Naive B cell (primary cell): Measurements from ENCODE around the gene GFPT2. TPM values are rescaled to one million over a fixed set of nuclear protein-coding genes. Genes with fewer than 3 reads are reported as not detected.

Source experiments
- ATAC-seq, 2 donors: fragments of 150-1000 bp; cut with Tn5 transposase; 2 replicates each; pipeline ENCODE4 v1.10.0; 2021; ENCODE audit warnings: low read depth in 2 of 2, mild to moderate bottlenecking in 2 of 2, moderate library complexity in 2 of 2
- DNase-seq: peaks from one replicate; pipeline ENCODE4 v3.0.0; 2022
- H3K27ac Mint-ChIP-seq, 6 donors: one replicate each; pipeline ENCODE4 v1.8.0; 2020 to 2022; ENCODE audit warnings: mild to moderate bottlenecking in 6 of 6, mixed read lengths in 6 of 6, moderate library complexity in 5 of 6, inconsistent platforms in 2 of 6
- H3K27me3 Mint-ChIP-seq, 3 donors: one replicate each; pipeline ENCODE4 v1.8.0; 2021 to 2022; ENCODE audit warnings: mixed read lengths in 3 of 3, mild to moderate bottlenecking in 1 of 3
- H3K36me3 Mint-ChIP-seq, 2 donors: one replicate each; pipeline ENCODE4 v1.8.0; 2020 to 2022; ENCODE audit warnings: mixed read lengths in 2 of 2, inconsistent platforms in 1 of 2, mild to moderate bottlenecking in 1 of 2
- H3K4me1 Mint-ChIP-seq, 3 donors: one replicate each; pipeline ENCODE4 v1.8.0; 2020 to 2022; ENCODE audit warnings: mixed read lengths in 3 of 3, inconsistent platforms in 1 of 3, mild to moderate bottlenecking in 1 of 3, moderate library complexity in 1 of 3
- H3K4me3 Mint-ChIP-seq, 8 donors: one replicate each; pipeline ENCODE4 v1.8.0; 2020 to 2022; ENCODE audit warnings: mild to moderate bottlenecking in 8 of 8, mixed read lengths in 8 of 8, moderate library complexity in 8 of 8, inconsistent platforms in 2 of 8
- H3K9me3 Mint-ChIP-seq, 7 donors: one replicate each; pipeline ENCODE4 v1.8.0; 2020 to 2022; ENCODE audit warnings: mixed read lengths in 7 of 7, mild to moderate bottlenecking in 5 of 7, inconsistent platforms in 2 of 7, moderate library complexity in 1 of 7
- polyA plus RNA-seq, 6 donors: library from polyadenylated mRNA; unstranded; fragments of 300-500 nt; fragmentation: Illumina TruSeq; gene quantifications; one replicate each; pipeline ENCODE4 v1.2.3, GENCODE V29; 2021; ENCODE audit warnings: low read depth in 6 of 6

GFPT2 gene
- polyA plus RNA-seq, 6 donors from 2014 or later: 0.08 to 0.10 TPM; not detected in 4

DNA sequence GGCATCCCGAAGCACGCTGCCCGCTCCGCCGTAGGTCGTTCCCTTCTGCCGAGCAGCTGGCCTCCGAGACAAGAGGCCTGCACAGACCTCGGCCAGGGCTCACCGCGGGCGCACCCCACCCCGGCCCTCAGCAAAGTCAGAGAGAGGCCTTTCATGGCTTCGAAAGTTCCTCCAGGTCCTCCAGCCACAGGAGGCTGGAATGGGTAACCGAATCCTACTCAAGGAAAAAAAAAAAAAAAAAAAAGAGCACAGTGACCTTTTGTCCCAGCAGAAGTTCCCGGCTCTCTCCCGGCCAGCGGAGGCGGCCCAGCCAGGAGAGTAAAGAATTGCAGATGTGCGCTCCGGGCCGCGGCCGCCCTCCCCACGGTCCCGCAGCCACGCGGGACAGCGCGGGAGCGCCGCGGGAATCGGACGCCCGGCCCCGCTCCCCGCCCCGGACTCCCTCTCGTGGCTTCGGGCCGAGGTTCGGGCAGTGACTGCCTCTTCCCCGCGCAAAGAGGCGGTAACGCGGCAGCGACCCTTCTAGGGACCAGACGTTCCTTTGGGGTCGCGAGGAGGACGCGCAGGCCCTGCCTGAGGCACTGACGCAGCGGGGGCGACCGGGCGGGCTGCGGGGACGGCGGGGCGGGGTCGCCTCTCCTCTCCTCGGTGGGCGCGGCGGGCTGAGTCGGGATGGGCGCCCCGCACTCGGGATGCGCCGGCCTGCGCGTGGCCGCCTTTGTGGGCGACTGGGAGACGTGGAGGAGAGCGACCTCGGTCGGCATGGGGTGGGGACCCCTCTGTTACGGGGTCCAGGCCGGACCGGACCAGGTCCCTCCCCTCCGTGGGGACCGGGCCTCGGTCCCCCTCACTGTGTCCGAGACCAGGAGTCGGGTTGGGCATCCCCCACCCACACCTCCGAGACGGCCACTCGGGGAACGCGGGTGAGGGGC lies 754 bp downstream of the GFPT2 start:
- ATAC-seq (no peak), DNase-seq (peak; percentile 8)
- peaks cover 8 to 9% (median 9%) of the 10 kb centered on the region in 3 donors for H3K4me1 Mint-ChIP-seq
- no peaks in the 10 kb centered on the region for H3K9me3 Mint-ChIP-seq
- peak overlapping the region; percentile 52 to 88 (median 72) for H3K4me3 Mint-ChIP-seq
- no peak overlapping the region for H3K27ac Mint-ChIP-seq
- H3K27me3 Mint-ChIP-seq: peaks cover 46 to 74% (median 68%) of the 10 kb centered on the region in 3 donors
- H3K36me3 Mint-ChIP-seq: peaks cover 0 to 7% of the 10 kb centered on the region in 2 donors

- no peaks in the 10 kb centered on the region for H3K9me3 Mint-ChIP-seq
- DNase-seq: no peak
- H3K27me3 Mint-ChIP-seq: peaks cover 40 to 73% (median 64%) of the 10 kb centered on the region in 3 donors
- peaks cover 8 to 9% (median 9%) of the 10 kb centered on the region in 3 donors for H3K4me1 Mint-ChIP-seq
- H3K36me3 Mint-ChIP-seq: peaks cover 0 to 7% of the 10 kb centered on the region in 2 donors
- H3K27ac Mint-ChIP-seq: peak overlapping the region in 1 of 6 donors; percentile 24
- no peak for ATAC-seq
- peak overlapping the region in 4 of 8 donors; percentile 5 to 80 (median 20) for H3K4me3 Mint-ChIP-seq
Observed at GRCh38 chr5:180350711-180351465, 2.2 kb downstream of the GFPT2 start.

DNA sequence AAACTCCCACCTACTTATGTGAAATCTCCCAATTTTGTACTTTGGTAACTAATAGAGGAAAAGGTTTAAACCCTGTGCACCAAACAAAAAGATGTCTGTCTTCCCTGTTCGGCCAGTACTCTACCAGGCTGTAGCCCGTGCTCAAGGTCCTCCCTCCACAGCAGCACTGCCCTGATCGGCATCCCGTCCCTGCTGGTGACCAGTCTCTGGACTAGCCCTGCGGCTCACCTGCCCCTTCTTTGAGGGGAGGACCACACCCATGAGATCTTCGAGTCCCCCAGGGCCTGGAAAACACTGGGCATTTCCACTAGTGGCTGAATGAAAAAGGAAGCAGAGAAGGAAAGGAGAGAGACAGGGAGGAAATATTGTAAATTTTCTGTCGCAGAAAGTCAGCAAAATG lies 2.8 kb downstream of the GFPT2 start:
- ATAC-seq: no peak
- no peak for DNase-seq
- Mint-ChIP-seq H3K27me3 (peaks cover 36 to 71% (median 64%) of the 10 kb centered on the region in 3 donors), H3K4me1 (peaks cover 8 to 9% (median 9%) of the 10 kb centered on the region in 3 donors), H3K27ac (peak overlapping the region in 2 of 6 donors; percentile 62 to 68), H3K36me3 (peaks cover 0 to 7% of the 10 kb centered on the region in 2 donors), H3K9me3 (no peaks in the 10 kb centered on the region), H3K4me3 (peak overlapping the region in 3 of 8 donors; percentile 9 to 80 (median 16))

DNA sequence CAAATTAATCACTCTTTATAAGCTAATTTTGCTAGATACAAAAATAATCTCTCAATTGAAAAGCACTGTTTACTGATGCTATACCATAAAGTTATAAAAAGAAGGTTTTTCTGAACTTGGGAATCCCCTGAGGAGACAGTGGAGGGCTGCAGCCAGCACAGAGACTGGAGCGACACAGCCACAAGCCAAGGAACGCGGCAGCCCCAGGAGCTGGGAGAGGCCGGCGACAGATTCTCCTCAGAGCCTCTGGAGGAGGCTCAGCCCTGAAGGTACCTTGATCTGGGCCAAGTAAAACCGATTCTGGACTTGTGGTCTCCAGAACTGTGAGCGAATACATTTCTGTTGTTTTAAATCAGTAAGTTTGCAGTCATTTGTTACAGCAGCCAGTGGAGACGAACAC lies 3.7 kb downstream of the GFPT2 start:
- H3K4me3 Mint-ChIP-seq: no peak overlapping the region
- peaks cover 0 to 3% of the 10 kb centered on the region in 2 donors for H3K36me3 Mint-ChIP-seq
- DNase-seq (no peak), ATAC-seq (no peak)
- H3K4me1 Mint-ChIP-seq: peaks cover 4 to 8% (median 7%) of the 10 kb centered on the region in 3 donors
- H3K9me3 Mint-ChIP-seq: no peaks in the 10 kb centered on the region
- peaks cover 32 to 69% (median 61%) of the 10 kb centered on the region in 3 donors for H3K27me3 Mint-ChIP-seq
- no peak overlapping the region for H3K27ac Mint-ChIP-seq

DNA sequence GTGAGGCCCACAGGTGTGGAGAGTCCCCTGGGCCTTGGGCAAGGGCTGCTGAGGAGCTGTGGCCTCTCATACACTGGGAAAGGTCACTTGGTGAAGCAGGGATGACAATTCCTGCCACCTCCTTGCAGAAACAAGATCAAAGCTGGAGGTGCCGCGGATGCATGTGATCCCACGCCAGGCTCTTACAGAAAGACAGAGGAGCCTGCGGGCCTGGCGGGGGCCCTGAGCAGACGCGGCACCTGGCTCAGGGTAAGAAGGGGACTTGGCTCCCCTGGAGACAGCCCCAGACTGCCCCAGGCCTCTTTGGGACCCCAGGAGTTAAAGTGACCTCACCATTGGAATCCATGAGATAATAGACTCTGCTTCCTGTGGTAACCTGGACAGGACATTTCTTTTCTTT lies 4.8 kb downstream of the GFPT2 start:
- Mint-ChIP-seq H3K36me3 (no peaks in the 10 kb centered on the region), H3K9me3 (no peaks in the 10 kb centered on the region), H3K27ac (no peak overlapping the region), H3K27me3 (peaks cover 38 to 66% (median 64%) of the 10 kb centered on the region in 3 donors), H3K4me1 (peaks cover 0 to 4% (median 3%) of the 10 kb centered on the region in 3 donors), H3K4me3 (peak overlapping the region in 1 of 8 donors; percentile 35)
- DNase-seq: no peak
- ATAC-seq: no peak

GRCh38 chr5:180347702-180348101 lies 5.4 kb downstream of the GFPT2 start:
- no peak overlapping the region for H3K27ac Mint-ChIP-seq
- no peak overlapping the region for H3K4me3 Mint-ChIP-seq
- no peaks in the 10 kb centered on the region for H3K36me3 Mint-ChIP-seq
- H3K9me3 Mint-ChIP-seq: no peaks in the 10 kb centered on the region
- no peak for DNase-seq
- ATAC-seq: no peak
- peaks cover 0 to 4% (median 3%) of the 10 kb centered on the region in 3 donors for H3K4me1 Mint-ChIP-seq
- peaks cover 38 to 66% (median 64%) of the 10 kb centered on the region in 3 donors for H3K27me3 Mint-ChIP-seq

- Mint-ChIP-seq H3K27me3 (peaks cover 31 to 57% (median 57%) of the 10 kb centered on the region in 3 donors), H3K9me3 (no peaks in the 10 kb centered on the region), H3K27ac (no peak overlapping the region), H3K4me1 (no peaks in the 10 kb centered on the region), H3K4me3 (no peak overlapping the region), H3K36me3 (no peaks in the 10 kb centered on the region)
- no peak for ATAC-seq
- no peak for DNase-seq
Observed at GRCh38 chr5:180346358-180346757, 6.8 kb downstream of the GFPT2 start.

DNA sequence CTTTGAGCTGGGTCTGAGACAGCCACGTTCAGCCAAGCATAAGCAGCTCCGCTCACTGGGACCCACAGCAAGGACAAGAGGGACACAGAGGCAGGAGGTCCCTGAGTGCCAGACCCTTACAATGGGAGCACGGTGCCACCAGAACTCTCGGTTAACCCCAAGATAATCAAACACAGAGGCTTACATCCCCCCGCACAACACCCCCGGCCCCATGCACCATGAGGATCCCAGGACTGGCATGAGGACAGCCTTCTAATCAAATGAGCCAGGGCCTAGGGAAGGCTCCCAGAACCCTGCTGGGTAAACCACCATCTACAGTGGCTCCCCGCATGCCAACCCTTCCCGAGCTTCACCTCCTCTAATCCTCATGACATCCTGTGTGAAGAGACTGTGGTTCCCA lies 7.4 kb downstream of the GFPT2 start:
- no peak for ATAC-seq
- no peak overlapping the region for H3K4me3 Mint-ChIP-seq
- H3K27ac Mint-ChIP-seq: no peak overlapping the region
- no peaks in the 10 kb centered on the region for H3K9me3 Mint-ChIP-seq
- H3K36me3 Mint-ChIP-seq: no peaks in the 10 kb centered on the region
- DNase-seq: no peak
- no peaks in the 10 kb centered on the region for H3K4me1 Mint-ChIP-seq
- H3K27me3 Mint-ChIP-seq: peaks cover 25 to 51% (median 51%) of the 10 kb centered on the region in 3 donors

- H3K4me3 Mint-ChIP-seq: no peak overlapping the region
- no peaks in the 10 kb centered on the region for H3K36me3 Mint-ChIP-seq
- H3K9me3 Mint-ChIP-seq: no peaks in the 10 kb centered on the region
- DNase-seq (no peak), ATAC-seq (no peak)
- H3K27me3 Mint-ChIP-seq: peaks cover 19 to 46% (median 45%) of the 10 kb centered on the region in 3 donors
- no peaks in the 10 kb centered on the region for H3K4me1 Mint-ChIP-seq
- no peak overlapping the region for H3K27ac Mint-ChIP-seq
Observed at GRCh38 chr5:180345186-180345585, 8.0 kb downstream of the GFPT2 start.

DNA sequence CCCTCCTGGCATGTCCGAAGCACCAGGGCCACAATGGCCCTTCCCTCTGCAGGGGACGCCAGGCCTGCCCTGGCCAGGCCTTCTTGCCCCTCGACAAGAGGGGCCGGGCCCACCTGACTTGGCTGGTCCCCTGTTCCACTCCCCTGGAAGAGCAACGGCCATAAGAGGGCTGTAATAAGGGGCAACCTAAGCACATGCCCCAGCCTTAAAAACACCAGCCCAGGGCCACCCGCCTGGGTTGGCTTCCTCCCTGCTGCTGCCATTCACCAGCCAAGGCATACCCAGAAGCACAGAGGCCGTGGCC lies 8.5 kb downstream of the GFPT2 start:
- Mint-ChIP-seq H3K36me3 (no peaks in the 10 kb centered on the region), H3K27ac (no peak overlapping the region), H3K4me3 (no peak overlapping the region), H3K9me3 (no peaks in the 10 kb centered on the region), H3K27me3 (peaks cover 18 to 43% (median 42%) of the 10 kb centered on the region in 3 donors), H3K4me1 (no peaks in the 10 kb centered on the region)
- no peak for DNase-seq
- no peak for ATAC-seq

GRCh38 chr5:180343831-180344695 lies 9.1 kb downstream of the GFPT2 start:
- Mint-ChIP-seq H3K4me3 (no peak overlapping the region), H3K27ac (no peak overlapping the region), H3K27me3 (peaks cover 17 to 46% (median 43%) of the 10 kb centered on the region in 3 donors), H3K9me3 (no peaks in the 10 kb centered on the region), H3K36me3 (no peaks in the 10 kb centered on the region), H3K4me1 (peaks cover 0 to 2% (median 0%) of the 10 kb centered on the region in 3 donors)
- no peak for DNase-seq
- no peak for ATAC-seq

DNA sequence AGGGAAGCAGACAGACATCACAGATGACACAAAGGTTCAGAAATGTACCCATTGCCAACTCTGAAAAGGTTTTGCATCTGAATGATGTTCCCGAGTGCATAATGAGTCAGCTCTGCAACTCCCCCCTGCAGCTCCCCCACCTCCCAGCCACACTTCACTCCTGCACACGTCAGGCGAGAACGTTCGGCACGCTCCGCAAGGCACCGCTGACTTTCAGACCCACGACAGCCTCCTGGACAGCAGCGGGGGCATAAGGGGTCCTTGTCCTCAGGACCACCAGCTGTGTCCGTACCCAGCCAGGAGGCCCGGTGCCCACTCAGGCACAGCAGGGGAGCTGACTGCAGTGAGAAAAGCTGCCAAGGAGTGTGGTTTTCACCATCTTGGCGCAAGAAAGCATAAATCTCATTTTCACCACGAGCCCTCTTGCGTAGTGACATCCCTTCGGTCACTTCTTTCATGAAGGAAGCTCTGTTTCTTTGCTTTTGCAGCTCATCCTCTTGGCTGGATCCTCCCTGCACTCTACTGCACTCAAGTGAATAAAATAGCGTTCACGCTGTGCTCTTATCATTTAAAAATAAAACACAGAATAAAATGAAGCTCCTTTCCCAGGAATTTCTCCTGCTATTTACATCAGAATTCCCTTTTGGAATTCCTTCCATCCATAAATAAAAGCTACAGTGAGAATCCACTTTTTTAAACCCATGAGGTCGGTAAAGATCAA lies 9.9 kb downstream of the GFPT2 start:
- H3K4me3 Mint-ChIP-seq: no peak overlapping the region
- no peaks in the 10 kb centered on the region for H3K9me3 Mint-ChIP-seq
- ATAC-seq (no peak), DNase-seq (no peak)
- H3K36me3 Mint-ChIP-seq: no peaks in the 10 kb centered on the region
- peaks cover 0 to 2% (median 0%) of the 10 kb centered on the region in 3 donors for H3K4me1 Mint-ChIP-seq
- no peak overlapping the region for H3K27ac Mint-ChIP-seq
- H3K27me3 Mint-ChIP-seq: peaks cover 17 to 45% (median 41%) of the 10 kb centered on the region in 3 donors
